Measurements from ENCODE around the gene FAM25A.

DNA sequence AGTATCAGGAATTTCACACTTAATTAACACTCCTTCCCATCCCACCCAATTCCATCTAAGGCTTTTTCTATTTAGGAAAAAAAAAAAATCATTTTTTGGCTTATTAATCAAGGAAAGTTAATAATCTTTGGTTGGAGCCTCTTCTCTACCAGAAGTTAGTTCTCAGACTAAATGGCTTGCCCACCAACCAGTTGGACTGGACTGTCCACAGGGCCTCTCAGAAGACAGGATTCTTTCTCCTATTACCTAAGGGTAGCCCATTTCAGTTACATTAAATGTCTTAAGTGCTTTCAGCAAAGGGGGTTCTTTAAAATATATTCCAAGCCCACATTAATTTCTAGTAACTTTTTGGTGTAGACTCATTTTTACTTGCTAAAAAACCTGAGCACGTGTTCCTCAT, 39.3 kb downstream of the FAM25A start:
- TF ChIP-seq POLR2A (IDR thresholded peaks at IDR 0.05): no peak
- TF ChIP-seq, protein P1, sequence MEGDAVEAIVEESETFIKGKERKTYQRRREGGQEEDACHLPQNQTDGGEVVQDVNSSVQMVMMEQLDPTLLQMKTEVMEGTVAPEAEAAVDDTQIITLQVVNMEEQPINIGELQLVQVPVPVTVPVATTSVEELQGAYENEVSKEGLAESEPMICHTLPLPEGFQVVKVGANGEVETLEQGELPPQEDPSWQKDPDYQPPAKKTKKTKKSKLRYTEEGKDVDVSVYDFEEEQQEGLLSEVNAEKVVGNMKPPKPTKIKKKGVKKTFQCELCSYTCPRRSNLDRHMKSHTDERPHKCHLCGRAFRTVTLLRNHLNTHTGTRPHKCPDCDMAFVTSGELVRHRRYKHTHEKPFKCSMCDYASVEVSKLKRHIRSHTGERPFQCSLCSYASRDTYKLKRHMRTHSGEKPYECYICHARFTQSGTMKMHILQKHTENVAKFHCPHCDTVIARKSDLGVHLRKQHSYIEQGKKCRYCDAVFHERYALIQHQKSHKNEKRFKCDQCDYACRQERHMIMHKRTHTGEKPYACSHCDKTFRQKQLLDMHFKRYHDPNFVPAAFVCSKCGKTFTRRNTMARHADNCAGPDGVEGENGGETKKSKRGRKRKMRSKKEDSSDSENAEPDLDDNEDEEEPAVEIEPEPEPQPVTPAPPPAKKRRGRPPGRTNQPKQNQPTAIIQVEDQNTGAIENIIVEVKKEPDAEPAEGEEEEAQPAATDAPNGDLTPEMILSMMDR (IDR thresholded peaks at IDR 0.05): no peak

Measured in transverse colon (tissue), 3 donors.